Measurements from ENCODE around the gene NEDD8.

Gene NEDD8

DNA sequence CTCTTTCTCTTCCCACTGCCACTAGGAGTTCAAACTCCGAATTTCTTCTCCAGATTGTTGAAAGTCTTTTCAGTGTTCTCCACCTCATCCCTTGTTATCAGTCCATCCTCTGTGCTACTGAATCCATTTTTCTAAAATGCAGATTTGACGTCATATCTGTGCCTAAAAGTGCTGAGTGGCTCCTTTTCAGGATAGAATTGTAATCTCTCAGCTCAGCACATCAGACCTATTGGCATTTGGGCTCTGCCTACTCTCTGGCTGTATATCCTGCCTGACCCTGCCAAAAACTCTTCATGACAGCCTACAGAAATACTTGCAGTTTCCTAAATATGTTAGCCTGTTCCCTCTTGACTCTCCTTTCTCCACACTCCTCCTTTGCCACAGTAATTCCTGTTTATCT, 40.3 kb upstream of the NEDD8 start:
- no peak overlapping the region for H3K4me3 ChIP-seq (ENCODE audit: low read depth, low read length)
- POLR2A ChIA-PET, result interaction anchor here (1.2 to 2.4 kb wide), 3 partner anchors 9 to 25 kb away, joined by 3 to 14 read pairs (median 12); no protein-coding TSS in a partner anchor
- CTCF ChIA-PET, result interaction anchor here (0.6 to 3.0 kb wide), 8 partner anchors 8 to 61 kb away, joined by 3 to 15 read pairs (median 4); partner anchors contain the start of gene TINF2
- H3K27ac ChIP-seq (ENCODE audit: extremely low read depth, low read depth, low read length), result no peak overlapping the region
- H3K9me3 ChIP-seq (ENCODE audit: control insufficient read depth, insufficient read depth, low read depth, low read length), result no peaks in the 10 kb centered on the region
- TF ChIP-seq, protein P1, sequence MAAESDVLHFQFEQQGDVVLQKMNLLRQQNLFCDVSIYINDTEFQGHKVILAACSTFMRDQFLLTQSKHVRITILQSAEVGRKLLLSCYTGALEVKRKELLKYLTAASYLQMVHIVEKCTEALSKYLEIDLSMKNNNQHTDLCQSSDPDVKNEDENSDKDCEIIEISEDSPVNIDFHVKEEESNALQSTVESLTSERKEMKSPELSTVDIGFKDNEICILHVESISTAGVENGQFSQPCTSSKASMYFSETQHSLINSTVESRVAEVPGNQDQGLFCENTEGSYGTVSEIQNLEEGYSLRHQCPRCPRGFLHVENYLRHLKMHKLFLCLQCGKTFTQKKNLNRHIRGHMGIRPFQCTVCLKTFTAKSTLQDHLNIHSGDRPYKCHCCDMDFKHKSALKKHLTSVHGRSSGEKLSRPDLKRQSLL (tag by site-specific recombination; IDR thresholded peaks at IDR 0.05), result no peak
- TF ChIP-seq ZNF571 (tag by site-specific recombination; IDR thresholded peaks at IDR 0.05), result no peak
- TF ChIP-seq, protein P2, sequence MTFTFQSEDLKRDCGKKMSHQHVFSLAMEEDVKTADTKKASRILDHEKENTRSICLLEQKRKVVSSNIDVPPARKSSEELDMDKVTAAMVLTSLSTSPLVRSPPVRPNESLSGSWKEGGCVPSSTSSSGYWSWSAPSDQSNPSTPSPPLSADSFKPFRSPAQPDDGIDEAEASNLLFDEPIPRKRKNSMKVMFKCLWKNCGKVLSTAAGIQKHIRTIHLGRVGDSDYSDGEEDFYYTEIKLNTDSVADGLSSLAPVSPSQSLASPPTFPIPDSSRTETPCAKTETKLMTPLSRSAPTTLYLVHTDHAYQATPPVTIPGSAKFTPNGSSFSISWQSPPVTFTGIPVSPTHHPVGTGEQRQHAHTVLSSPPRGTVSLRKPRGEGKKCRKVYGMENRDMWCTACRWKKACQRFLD (tag by site-specific recombination; IDR thresholded peaks at IDR 0.05), result no peak
- no peak for TF ChIP-seq ZXDB (tag by site-specific recombination; IDR thresholded peaks at IDR 0.05)
- TF ChIP-seq WT1 (tag by site-specific recombination; IDR thresholded peaks at IDR 0.05), result no peak
- no peak for TF ChIP-seq IKZF3 (tag by site-specific recombination; IDR thresholded peaks at IDR 0.05)
- TF ChIP-seq ZNF174 (tag by site-specific recombination; IDR thresholded peaks at IDR 0.05), result no peak
- no peak for TF ChIP-seq ZNF76 (tag by site-specific recombination; IDR thresholded peaks at IDR 0.05; ENCODE audit: borderline replicate concordance, low read depth)
- no peak for TF ChIP-seq ZNF157 (tag by site-specific recombination; IDR thresholded peaks at IDR 0.05)
- TF ChIP-seq ZBTB20 (tag by site-specific recombination; IDR thresholded peaks at IDR 0.05), result no peak
- no peak for TF ChIP-seq ZNF202 (tag by site-specific recombination; IDR thresholded peaks at IDR 0.05; ENCODE audit: borderline replicate concordance)
- no peak for TF ChIP-seq ZNF274 (IDR thresholded peaks at IDR 0.05; ENCODE audit: low read length)
- no peak for TF ChIP-seq ZNF274 (tag by site-specific recombination; IDR thresholded peaks at IDR 0.05; ENCODE audit: borderline replicate concordance)
- no peak for TF ChIP-seq ZNF121 (tag by site-specific recombination; IDR thresholded peaks at IDR 0.05)
- TF ChIP-seq ZSCAN30 (tag by site-specific recombination; IDR thresholded peaks at IDR 0.05), result no peak
- TF ChIP-seq MZF1 (tag by site-specific recombination; IDR thresholded peaks at IDR 0.05; ENCODE audit: borderline replicate concordance), result no peak
- TF ChIP-seq, protein P3, sequence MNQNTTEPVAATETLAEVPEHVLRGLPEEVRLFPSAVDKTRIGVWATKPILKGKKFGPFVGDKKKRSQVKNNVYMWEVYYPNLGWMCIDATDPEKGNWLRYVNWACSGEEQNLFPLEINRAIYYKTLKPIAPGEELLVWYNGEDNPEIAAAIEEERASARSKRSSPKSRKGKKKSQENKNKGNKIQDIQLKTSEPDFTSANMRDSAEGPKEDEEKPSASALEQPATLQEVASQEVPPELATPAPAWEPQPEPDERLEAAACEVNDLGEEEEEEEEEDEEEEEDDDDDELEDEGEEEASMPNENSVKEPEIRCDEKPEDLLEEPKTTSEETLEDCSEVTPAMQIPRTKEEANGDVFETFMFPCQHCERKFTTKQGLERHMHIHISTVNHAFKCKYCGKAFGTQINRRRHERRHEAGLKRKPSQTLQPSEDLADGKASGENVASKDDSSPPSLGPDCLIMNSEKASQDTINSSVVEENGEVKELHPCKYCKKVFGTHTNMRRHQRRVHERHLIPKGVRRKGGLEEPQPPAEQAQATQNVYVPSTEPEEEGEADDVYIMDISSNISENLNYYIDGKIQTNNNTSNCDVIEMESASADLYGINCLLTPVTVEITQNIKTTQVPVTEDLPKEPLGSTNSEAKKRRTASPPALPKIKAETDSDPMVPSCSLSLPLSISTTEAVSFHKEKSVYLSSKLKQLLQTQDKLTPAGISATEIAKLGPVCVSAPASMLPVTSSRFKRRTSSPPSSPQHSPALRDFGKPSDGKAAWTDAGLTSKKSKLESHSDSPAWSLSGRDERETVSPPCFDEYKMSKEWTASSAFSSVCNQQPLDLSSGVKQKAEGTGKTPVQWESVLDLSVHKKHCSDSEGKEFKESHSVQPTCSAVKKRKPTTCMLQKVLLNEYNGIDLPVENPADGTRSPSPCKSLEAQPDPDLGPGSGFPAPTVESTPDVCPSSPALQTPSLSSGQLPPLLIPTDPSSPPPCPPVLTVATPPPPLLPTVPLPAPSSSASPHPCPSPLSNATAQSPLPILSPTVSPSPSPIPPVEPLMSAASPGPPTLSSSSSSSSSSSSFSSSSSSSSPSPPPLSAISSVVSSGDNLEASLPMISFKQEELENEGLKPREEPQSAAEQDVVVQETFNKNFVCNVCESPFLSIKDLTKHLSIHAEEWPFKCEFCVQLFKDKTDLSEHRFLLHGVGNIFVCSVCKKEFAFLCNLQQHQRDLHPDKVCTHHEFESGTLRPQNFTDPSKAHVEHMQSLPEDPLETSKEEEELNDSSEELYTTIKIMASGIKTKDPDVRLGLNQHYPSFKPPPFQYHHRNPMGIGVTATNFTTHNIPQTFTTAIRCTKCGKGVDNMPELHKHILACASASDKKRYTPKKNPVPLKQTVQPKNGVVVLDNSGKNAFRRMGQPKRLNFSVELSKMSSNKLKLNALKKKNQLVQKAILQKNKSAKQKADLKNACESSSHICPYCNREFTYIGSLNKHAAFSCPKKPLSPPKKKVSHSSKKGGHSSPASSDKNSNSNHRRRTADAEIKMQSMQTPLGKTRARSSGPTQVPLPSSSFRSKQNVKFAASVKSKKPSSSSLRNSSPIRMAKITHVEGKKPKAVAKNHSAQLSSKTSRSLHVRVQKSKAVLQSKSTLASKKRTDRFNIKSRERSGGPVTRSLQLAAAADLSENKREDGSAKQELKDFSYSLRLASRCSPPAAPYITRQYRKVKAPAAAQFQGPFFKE (tag by site-specific recombination; IDR thresholded peaks at IDR 0.05; ENCODE audit: borderline replicate concordance), result no peak
- peaks cover 3% of the 10 kb centered on the region; the same call in 1 of the 2 replicates for H3K4me1 ChIP-seq (ENCODE audit: control insufficient read depth, insufficient read depth, low read length)
- peaks cover 0 to 18% of the 10 kb centered on the region in 2 experiments; a peak in 1 of 3 replicates for H3K36me3 ChIP-seq (ENCODE audit: control insufficient read depth in 2 of 2, insufficient read depth in 1 of 2, low read length in 2 of 2)

DNA sequence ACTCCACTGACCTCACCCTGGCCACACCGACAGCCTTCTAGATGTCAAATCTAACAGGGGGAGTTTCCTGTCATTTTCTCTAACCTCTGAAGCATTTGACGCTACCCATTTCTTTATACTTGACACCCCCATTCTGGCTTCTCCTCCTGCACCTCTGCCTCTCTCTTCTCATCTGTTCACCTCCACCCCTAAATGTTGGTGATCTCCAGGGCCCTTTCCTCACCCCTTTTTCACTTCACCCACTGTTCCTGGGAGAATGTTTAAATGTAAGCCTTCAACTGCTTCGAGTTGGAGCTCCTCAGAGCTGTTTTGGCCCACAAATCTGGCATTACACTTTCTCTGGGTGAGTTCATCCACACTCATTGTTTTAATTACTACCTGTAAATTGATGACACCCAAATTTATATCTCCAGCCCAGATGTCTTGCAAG, 39.7 kb upstream of the NEDD8 start:
- ChIA-PET CTCF (interaction anchor here (0.6 to 3.0 kb wide), 9 partner anchors 9 to 120 kb away, joined by 3 to 15 read pairs (median 4); partner anchors contain the start of gene TINF2), POLR2A (interaction anchor here (0.5 to 2.9 kb wide), 27 partner anchors 9 to 219 kb away, joined by 3 to 47 read pairs (median 6); partner anchors contain the start of genes CHMP4A, CIDEB, DCAF11 and DHRS1)
- peak overlapping the region; percentile 92 for H3K4me3 ChIP-seq (ENCODE audit: low read depth, low read length)
- H3K4me1 ChIP-seq (ENCODE audit: control insufficient read depth, insufficient read depth, low read length), result peaks cover 3% of the 10 kb centered on the region; the same call in 1 of the 2 replicates
- H3K36me3 ChIP-seq (ENCODE audit: control insufficient read depth in 2 of 2, insufficient read depth in 1 of 2, low read length in 2 of 2), result peaks cover 0 to 24% of the 10 kb centered on the region in 2 experiments; a peak in 1 of 3 replicates
- no peaks in the 10 kb centered on the region for H3K9me3 ChIP-seq (ENCODE audit: control insufficient read depth, insufficient read depth, low read depth, low read length)
- H3K27ac ChIP-seq (ENCODE audit: extremely low read depth, low read depth, low read length), result peak overlapping the region; percentile 94; the same call in 1 of the 2 replicates
- TF ChIP-seq ZNF221 (tag by site-specific recombination; IDR thresholded peaks at IDR 0.05; ENCODE audit: borderline replicate concordance) (no peak), ZNF596 (tag by site-specific recombination; IDR thresholded peaks at IDR 0.05) (no peak), ZNF549 (tag by site-specific recombination; IDR thresholded peaks at IDR 0.05) (no peak), SCRT2 (tag by site-specific recombination; IDR thresholded peaks at IDR 0.05) (peak; percentile 8; the same call in 1 of the 2 replicates), ZNF10 (tag by site-specific recombination; IDR thresholded peaks at IDR 0.05) (0 out of 2 replicates have a peak, but pooled peaks have one; percentile 53), SCRT1 (tag by site-specific recombination; IDR thresholded peaks at IDR 0.05; ENCODE audit: borderline replicate concordance) (0 out of 2 replicates have a peak, but pooled peaks have one; percentile 2)

Measured in HEK293 (cell line).